ENCODE results near the gene SLC9A2.

Gene SLC9A2

GRCh38 chr2:102619414-102620319 is at the start of gene SLC9A2:
Gene SLC9A2 (plus strand): TSS chr2:102619553. CDS start chr2:102619849, 296 bp downstream.
- H3K4me3 ChIP-seq = no peak within 1 kb of the TSS
- no peaks in the 10 kb centered on the region for H3K36me3 ChIP-seq (ENCODE audit: insufficient read depth, low read length)
- no peaks in the 10 kb centered on the region for H3K9me3 ChIP-seq (ENCODE audit: low read depth, low read length)
- no peak within 1 kb of the TSS for H3K27ac ChIP-seq
- TF ChIP-seq EZH2 (IDR thresholded peaks at IDR 0.05) = no peak
- TF ChIP-seq FOXP2 (optimal IDR thresholded peaks at IDR 0.05; ENCODE audit: control extremely low read depth, extremely low read length, insufficient read depth) = no peak
- TF ChIP-seq POLR2AphosphoS5 (IDR thresholded peaks at IDR 0.05; ENCODE audit: borderline replicate concordance, low read depth, low read length) = no peak
- no peak within 1 kb of the TSS for H3K9ac ChIP-seq (ENCODE audit: insufficient read length)
- DNase-seq (ENCODE audit: low read depth, low spot score) = no peak

DNA sequence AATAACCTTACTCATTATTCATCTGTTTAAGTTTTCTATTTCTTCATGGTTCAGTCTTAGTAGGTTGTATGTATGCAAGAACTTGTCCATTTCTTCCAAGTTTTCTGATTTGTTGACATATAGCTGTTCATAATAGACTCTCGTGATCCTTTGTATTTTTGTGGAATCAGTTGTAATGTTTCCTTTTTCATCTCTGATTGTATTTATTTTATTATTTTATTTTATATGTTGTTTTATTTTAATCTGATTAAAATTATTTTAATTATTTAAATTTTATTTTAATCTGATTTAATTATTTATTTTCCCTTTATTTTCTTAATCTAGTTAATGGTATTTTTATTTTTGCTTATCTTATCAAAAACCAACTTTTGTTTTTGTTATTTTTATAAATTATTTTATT is 43.5 kb upstream of the SLC9A2 start:
- Histone ChIP-seq H3K9ac (ENCODE audit: insufficient read length) (no peak overlapping the region), H3K27ac (no peak overlapping the region), H3K4me3 (no peak overlapping the region), H3K36me3 (ENCODE audit: insufficient read depth, low read length) (no peaks in the 10 kb centered on the region), H3K9me3 (ENCODE audit: low read depth, low read length) (no peaks in the 10 kb centered on the region)
- no peak for DNase-seq (ENCODE audit: low read depth, low spot score)
- TF ChIP-seq POLR2AphosphoS5 (IDR thresholded peaks at IDR 0.05; ENCODE audit: borderline replicate concordance, low read depth, low read length) (no peak), FOXP2 (optimal IDR thresholded peaks at IDR 0.05; ENCODE audit: control extremely low read depth, extremely low read length, insufficient read depth) (no peak), EZH2 (IDR thresholded peaks at IDR 0.05) (no peak)

- Histone ChIP-seq H3K36me3 (ENCODE audit: insufficient read depth, low read length) (no peaks in the 10 kb centered on the region), H3K4me3 (no peak overlapping the region), H3K9ac (ENCODE audit: insufficient read length) (no peak overlapping the region), H3K27ac (no peak overlapping the region), H3K9me3 (ENCODE audit: low read depth, low read length) (no peaks in the 10 kb centered on the region)
- TF ChIP-seq EZH2 (IDR thresholded peaks at IDR 0.05) = no peak
- TF ChIP-seq FOXP2 (optimal IDR thresholded peaks at IDR 0.05; ENCODE audit: control extremely low read depth, extremely low read length, insufficient read depth) = no peak
- no peak for TF ChIP-seq POLR2AphosphoS5 (IDR thresholded peaks at IDR 0.05; ENCODE audit: borderline replicate concordance, low read depth, low read length)
- DNase-seq (ENCODE audit: low read depth, low spot score) = no peak
These were observed 41.0 kb upstream of the SLC9A2 start for GRCh38 chr2:102578376-102578775.

DNA sequence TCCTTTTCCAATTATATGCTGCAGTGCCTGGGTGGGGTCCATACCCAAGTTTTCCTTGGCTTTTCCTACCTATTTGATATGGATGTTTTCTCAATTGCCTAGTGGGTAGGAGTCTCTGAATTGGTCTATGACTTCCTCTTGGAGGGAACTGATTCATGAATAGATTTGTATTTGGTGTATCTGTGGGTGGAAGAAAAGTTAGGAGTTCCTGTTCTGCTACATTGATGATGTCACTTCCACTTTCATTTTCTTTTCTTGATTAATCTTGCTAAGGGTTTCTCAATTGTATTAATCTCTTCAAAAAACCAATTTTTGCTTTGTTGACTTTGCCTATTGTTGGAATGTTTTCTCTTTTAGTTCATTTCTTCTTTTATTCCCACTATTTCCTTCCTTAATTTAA is 37.4 kb upstream of the SLC9A2 start:
- no peak for DNase-seq (ENCODE audit: low read depth, low spot score)
- no peak overlapping the region for H3K9ac ChIP-seq (ENCODE audit: insufficient read length)
- no peak overlapping the region for H3K4me3 ChIP-seq

GRCh38 chr2:102582845-102583244 is 36.5 kb upstream of the SLC9A2 start:
- Histone ChIP-seq H3K4me3 (no peak overlapping the region), H3K9me3 (ENCODE audit: low read depth, low read length) (no peaks in the 10 kb centered on the region), H3K36me3 (ENCODE audit: insufficient read depth, low read length) (no peaks in the 10 kb centered on the region), H3K27ac (no peak overlapping the region), H3K9ac (ENCODE audit: insufficient read length) (no peak overlapping the region)
- DNase-seq (ENCODE audit: low read depth, low spot score) = no peak
- TF ChIP-seq POLR2AphosphoS5 (IDR thresholded peaks at IDR 0.05; ENCODE audit: borderline replicate concordance, low read depth, low read length) (no peak), FOXP2 (optimal IDR thresholded peaks at IDR 0.05; ENCODE audit: control extremely low read depth, extremely low read length, insufficient read depth) (no peak)

More for the DNA sequence above, 37.4 kb upstream of the SLC9A2 start:
- Histone ChIP-seq H3K27ac (no peak overlapping the region), H3K9me3 (ENCODE audit: low read depth, low read length) (no peaks in the 10 kb centered on the region), H3K36me3 (ENCODE audit: insufficient read depth, low read length) (no peaks in the 10 kb centered on the region)
- no peak for TF ChIP-seq POLR2AphosphoS5 (IDR thresholded peaks at IDR 0.05; ENCODE audit: borderline replicate concordance, low read depth, low read length)

GRCh38 chr2:102585847-102586404 is 33.4 kb upstream of the SLC9A2 start:
- Histone ChIP-seq H3K9me3 (ENCODE audit: low read depth, low read length) (no peaks in the 10 kb centered on the region), H3K4me3 (no peak overlapping the region), H3K9ac (ENCODE audit: insufficient read length) (no peak overlapping the region), H3K36me3 (ENCODE audit: insufficient read depth, low read length) (no peaks in the 10 kb centered on the region), H3K27ac (no peak overlapping the region)
- no peak for TF ChIP-seq POLR2AphosphoS5 (IDR thresholded peaks at IDR 0.05; ENCODE audit: borderline replicate concordance, low read depth, low read length)
- TF ChIP-seq EZH2 (IDR thresholded peaks at IDR 0.05) = no peak
- TF ChIP-seq FOXP2 (optimal IDR thresholded peaks at IDR 0.05; ENCODE audit: control extremely low read depth, extremely low read length, insufficient read depth) = no peak
- DNase-seq (ENCODE audit: low read depth, low spot score) = no peak

- Histone ChIP-seq H3K4me3 (no peak overlapping the region), H3K9me3 (ENCODE audit: low read depth, low read length) (no peaks in the 10 kb centered on the region), H3K27ac (no peak overlapping the region), H3K9ac (ENCODE audit: insufficient read length) (no peak overlapping the region), H3K36me3 (ENCODE audit: insufficient read depth, low read length) (no peaks in the 10 kb centered on the region)
- no peak for DNase-seq (ENCODE audit: low read depth, low spot score)
- TF ChIP-seq EZH2 (IDR thresholded peaks at IDR 0.05) (no peak), FOXP2 (optimal IDR thresholded peaks at IDR 0.05; ENCODE audit: control extremely low read depth, extremely low read length, insufficient read depth) (no peak), POLR2AphosphoS5 (IDR thresholded peaks at IDR 0.05; ENCODE audit: borderline replicate concordance, low read depth, low read length) (no peak)
These were observed 31.0 kb upstream of the SLC9A2 start for GRCh38 chr2:102588213-102588939.

DNA sequence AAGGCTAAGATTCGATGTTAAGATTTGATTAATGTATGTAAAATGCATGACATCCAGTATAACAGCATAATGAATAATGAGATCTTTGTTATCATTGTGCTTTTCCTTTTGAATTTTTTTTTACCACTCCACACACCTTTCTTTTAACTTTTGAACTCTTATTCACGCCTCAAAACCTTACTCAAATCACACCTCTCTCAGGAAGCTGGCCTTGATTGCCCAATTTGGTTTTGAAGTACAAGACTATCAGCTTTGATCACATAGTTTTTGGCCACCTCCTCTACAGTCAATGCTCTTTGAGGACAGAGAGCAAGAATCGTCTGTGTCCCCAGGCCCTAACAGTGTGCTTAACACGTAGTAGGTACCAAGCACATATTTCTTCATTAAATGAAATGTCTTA is 29.9 kb upstream of the SLC9A2 start:
- no peak overlapping the region for H3K9ac ChIP-seq (ENCODE audit: insufficient read length)
- no peaks in the 10 kb centered on the region for H3K9me3 ChIP-seq (ENCODE audit: low read depth, low read length)
- TF ChIP-seq FOXP2 (optimal IDR thresholded peaks at IDR 0.05; ENCODE audit: control extremely low read depth, extremely low read length, insufficient read depth) (no peak), EZH2 (IDR thresholded peaks at IDR 0.05) (no peak), POLR2AphosphoS5 (IDR thresholded peaks at IDR 0.05; ENCODE audit: borderline replicate concordance, low read depth, low read length) (no peak)
- H3K27ac ChIP-seq = no peak overlapping the region
- no peak for DNase-seq (ENCODE audit: low read depth, low spot score)
- H3K36me3 ChIP-seq (ENCODE audit: insufficient read depth, low read length) = no peaks in the 10 kb centered on the region
- no peak overlapping the region for H3K4me3 ChIP-seq

Measured in SK-N-MC (cell line).